HepG2 (cell line): ENCODE data around the gene SNRPD3. TPM values are rescaled to one million over a fixed set of nuclear protein-coding genes. Genes with fewer than 3 reads are reported as not detected.

ENCODE experiments used
- ATM ChIP-seq: fragments of 450-650 bp; IDR thresholded peaks from 2 replicates; pipeline ENCODE4 v1.7.1; 2017; ENCODE audit warnings: mild to moderate bottlenecking, borderline replicate concordance
- FLYWCH1 ChIP-seq: sonication (generic); formaldehyde crosslinking; IDR thresholded peaks from 2 replicates; pipeline ENCODE4 v1.8.1; 2023; ENCODE audit warnings: mild to moderate bottlenecking, missing genetic modification reagents
- HOXA7 ChIP-seq: sonication (generic); formaldehyde crosslinking; IDR thresholded peaks from 2 replicates; pipeline ENCODE4 v1.8.1; 2022; ENCODE audit warnings: mild to moderate bottlenecking, missing genetic modification reagents, moderate library complexity
- KDM6A ChIP-seq: IDR thresholded peaks from 2 replicates; pipeline ENCODE4 v1.6.1; 2016; ENCODE audit warnings: low read depth
- PRMT3 ChIP-seq: sonication (generic); formaldehyde crosslinking; IDR thresholded peaks from 2 replicates; pipeline ENCODE4 v1.8.1; 2022; ENCODE audit warnings: low read depth, mild to moderate bottlenecking, moderate library complexity, missing genetic modification reagents, borderline replicate concordance
- SP1 ChIP-seq, 2 experiments: fragments of 450-650 bp in 1 of 2; sonication (generic) in 1 of 2; formaldehyde crosslinking in 1 of 2; IDR thresholded peaks; 2 replicates each; pipeline versions ENCODE4 v1.4.0 to v1.6.1; 2016 to 2020; ENCODE audit warnings: missing genetic modification reagents in 1 of 2
- ZBTB42 ChIP-seq: sonication (generic); formaldehyde crosslinking; IDR thresholded peaks from 2 replicates; pipeline ENCODE4 v1.5.0; 2020; ENCODE audit warnings: mild to moderate bottlenecking, missing genetic modification reagents
- ZNF747 ChIP-seq: sonication (generic); formaldehyde crosslinking; IDR thresholded peaks from 2 replicates; pipeline ENCODE4 v1.8.1; 2023; ENCODE audit warnings: missing genetic modification reagents, mild to moderate bottlenecking, borderline replicate concordance
- ZNF749 ChIP-seq: sonication (generic); formaldehyde crosslinking; IDR thresholded peaks from 2 replicates; pipeline ENCODE4 v1.8.0; 2022; ENCODE audit warnings: mild to moderate bottlenecking, missing genetic modification reagents, moderate library complexity, borderline replicate concordance
- polyA plus RNA-seq, 8 experiments: library from polyadenylated mRNA; depleted of rRNA in 3 of 8; stranded (reverse) in 7 of 8; unstranded in 1 of 8; fragments of >200 nt; fragmentation: Illumina TruSeq in 4 of 8; extraction: Trizol in 4 of 8; gene quantifications; 2 replicates each; pipeline versions ENCODE4 v1.2.1 to v1.2.3, GENCODE V29; 2011 to 2016; ENCODE audit warnings: low read depth in 4 of 8, missing spikeins in 1 of 8, mixed read lengths in 1 of 8; ENCODE audit not compliant: insufficient read depth in 1 of 8
- total RNA-seq, 5 experiments: library from RNA; depleted of rRNA; stranded (reverse); fragments of >200 nt; fragmentation: Illumina TruSeq; extraction: Trizol; gene quantifications; 2 replicates each; pipeline ENCODE4 v1.2.3, GENCODE V29; 2016; ENCODE audit warnings: low read depth in 1 of 5
- TF ChIP-seq, protein P1 (sequence below): IDR thresholded peaks from 2 replicates; pipeline ENCODE4 v1.6.1; 2016; ENCODE audit warnings: low read depth, missing genetic modification reagents, missing compliant biosample characterization
- TF ChIP-seq, protein P2 (sequence below): IDR thresholded peaks from 2 replicates; pipeline ENCODE4 v1.6.1; 2012; ENCODE audit warnings: low read depth, low read length, improper control_type of control experiment
- TF ChIP-seq, protein P3 (sequence below): sonication (generic); formaldehyde crosslinking; IDR thresholded peaks from 2 replicates; pipeline ENCODE4 v1.8.1; 2022; ENCODE audit warnings: low read depth, mild to moderate bottlenecking, missing genetic modification reagents
- TF ChIP-seq, protein P4 (sequence below): sonication (generic); formaldehyde crosslinking; IDR thresholded peaks from 2 replicates; pipeline ENCODE4 v1.5.1; 2020; ENCODE audit warnings: mild to moderate bottlenecking, missing genetic modification reagents
- TF ChIP-seq, protein P5 (sequence below): IDR thresholded peaks from 2 replicates; pipeline ENCODE4 v1.6.1; 2016; ENCODE audit warnings: low read depth, borderline replicate concordance

SNRPD3 gene
- total and polyA plus RNA-seq, 2 of the 13 experiments (the other 11 are each of a cell fraction or from before 2014, with no cell fraction given), result 110 to 209 TPM

DNA sequence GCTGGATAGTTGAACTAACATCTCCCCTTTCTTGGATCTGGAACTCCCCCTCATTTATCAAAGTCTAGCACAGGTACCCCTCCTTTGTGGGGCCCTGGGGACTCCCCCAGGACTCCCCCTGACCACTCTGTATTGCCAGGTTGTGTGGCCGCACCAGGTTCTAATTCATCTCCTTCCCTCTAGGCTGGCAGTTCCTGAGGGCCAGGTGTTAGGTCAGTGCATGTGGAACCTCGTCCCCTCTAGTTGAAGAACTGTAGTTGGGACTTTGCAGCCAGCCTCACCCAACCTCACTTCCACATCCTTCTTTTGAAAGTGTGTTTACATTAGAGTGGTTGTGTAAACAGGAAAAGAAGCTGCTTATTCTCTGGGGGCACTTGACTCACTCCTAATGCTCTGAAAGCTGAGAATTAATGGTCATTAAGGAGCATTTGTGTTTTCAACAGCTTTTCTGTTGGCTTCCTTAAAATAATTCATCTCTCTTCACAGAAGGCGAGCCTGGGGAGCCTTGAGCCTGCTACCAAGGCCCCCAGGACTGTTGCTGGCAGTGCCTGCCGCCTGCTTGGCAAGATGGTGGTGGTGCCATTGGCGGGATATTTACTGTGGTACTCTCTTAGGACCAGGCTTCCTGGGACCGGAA, 48.9 kb upstream of the SNRPD3 start (continued):
- TF ChIP-seq, protein P1, sequence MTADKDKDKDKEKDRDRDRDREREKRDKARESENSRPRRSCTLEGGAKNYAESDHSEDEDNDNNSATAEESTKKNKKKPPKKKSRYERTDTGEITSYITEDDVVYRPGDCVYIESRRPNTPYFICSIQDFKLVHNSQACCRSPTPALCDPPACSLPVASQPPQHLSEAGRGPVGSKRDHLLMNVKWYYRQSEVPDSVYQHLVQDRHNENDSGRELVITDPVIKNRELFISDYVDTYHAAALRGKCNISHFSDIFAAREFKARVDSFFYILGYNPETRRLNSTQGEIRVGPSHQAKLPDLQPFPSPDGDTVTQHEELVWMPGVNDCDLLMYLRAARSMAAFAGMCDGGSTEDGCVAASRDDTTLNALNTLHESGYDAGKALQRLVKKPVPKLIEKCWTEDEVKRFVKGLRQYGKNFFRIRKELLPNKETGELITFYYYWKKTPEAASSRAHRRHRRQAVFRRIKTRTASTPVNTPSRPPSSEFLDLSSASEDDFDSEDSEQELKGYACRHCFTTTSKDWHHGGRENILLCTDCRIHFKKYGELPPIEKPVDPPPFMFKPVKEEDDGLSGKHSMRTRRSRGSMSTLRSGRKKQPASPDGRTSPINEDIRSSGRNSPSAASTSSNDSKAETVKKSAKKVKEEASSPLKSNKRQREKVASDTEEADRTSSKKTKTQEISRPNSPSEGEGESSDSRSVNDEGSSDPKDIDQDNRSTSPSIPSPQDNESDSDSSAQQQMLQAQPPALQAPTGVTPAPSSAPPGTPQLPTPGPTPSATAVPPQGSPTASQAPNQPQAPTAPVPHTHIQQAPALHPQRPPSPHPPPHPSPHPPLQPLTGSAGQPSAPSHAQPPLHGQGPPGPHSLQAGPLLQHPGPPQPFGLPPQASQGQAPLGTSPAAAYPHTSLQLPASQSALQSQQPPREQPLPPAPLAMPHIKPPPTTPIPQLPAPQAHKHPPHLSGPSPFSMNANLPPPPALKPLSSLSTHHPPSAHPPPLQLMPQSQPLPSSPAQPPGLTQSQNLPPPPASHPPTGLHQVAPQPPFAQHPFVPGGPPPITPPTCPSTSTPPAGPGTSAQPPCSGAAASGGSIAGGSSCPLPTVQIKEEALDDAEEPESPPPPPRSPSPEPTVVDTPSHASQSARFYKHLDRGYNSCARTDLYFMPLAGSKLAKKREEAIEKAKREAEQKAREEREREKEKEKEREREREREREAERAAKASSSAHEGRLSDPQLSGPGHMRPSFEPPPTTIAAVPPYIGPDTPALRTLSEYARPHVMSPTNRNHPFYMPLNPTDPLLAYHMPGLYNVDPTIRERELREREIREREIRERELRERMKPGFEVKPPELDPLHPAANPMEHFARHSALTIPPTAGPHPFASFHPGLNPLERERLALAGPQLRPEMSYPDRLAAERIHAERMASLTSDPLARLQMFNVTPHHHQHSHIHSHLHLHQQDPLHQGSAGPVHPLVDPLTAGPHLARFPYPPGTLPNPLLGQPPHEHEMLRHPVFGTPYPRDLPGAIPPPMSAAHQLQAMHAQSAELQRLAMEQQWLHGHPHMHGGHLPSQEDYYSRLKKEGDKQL (CRISPR knock-in tag), result no peak
- TF ChIP-seq, protein P2, sequence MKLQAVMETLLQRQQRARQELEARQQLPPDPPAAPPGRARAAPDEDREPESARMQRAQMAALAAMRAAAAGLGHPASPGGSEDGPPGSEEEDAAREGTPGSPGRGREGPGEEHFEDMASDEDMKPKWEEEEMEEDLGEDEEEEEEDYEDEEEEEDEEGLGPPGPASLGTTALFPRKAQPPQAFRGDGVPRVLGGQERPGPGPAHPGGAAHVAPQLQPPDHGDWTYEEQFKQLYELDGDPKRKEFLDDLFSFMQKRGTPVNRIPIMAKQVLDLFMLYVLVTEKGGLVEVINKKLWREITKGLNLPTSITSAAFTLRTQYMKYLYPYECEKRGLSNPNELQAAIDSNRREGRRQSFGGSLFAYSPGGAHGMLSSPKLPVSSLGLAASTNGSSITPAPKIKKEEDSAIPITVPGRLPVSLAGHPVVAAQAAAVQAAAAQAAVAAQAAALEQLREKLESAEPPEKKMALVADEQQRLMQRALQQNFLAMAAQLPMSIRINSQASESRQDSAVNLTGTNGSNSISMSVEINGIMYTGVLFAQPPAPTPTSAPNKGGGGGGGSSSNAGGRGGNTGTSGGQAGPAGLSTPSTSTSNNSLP, result 0 out of 2 replicates have a peak, but pooled peaks have one; percentile 6
- TF ChIP-seq ZBTB42 (CRISPR knock-in tag) (no peak), ZNF749 (CRISPR knock-in tag) (no peak), PRMT3 (CRISPR knock-in tag) (no peak), ZNF747 (CRISPR knock-in tag) (no peak), KDM6A (CRISPR knock-in tag) (no peak; the same call in 1 of the 2 replicates), ATM (no peak), SP1 (IDR thresholded peaks at IDR 0.05) (no peak), SP1 (CRISPR knock-in tag; IDR thresholded peaks at IDR 0.05) (no peak), FLYWCH1 (no peak), HOXA7 (CRISPR knock-in tag) (no peak)
- TF ChIP-seq, protein P3, sequence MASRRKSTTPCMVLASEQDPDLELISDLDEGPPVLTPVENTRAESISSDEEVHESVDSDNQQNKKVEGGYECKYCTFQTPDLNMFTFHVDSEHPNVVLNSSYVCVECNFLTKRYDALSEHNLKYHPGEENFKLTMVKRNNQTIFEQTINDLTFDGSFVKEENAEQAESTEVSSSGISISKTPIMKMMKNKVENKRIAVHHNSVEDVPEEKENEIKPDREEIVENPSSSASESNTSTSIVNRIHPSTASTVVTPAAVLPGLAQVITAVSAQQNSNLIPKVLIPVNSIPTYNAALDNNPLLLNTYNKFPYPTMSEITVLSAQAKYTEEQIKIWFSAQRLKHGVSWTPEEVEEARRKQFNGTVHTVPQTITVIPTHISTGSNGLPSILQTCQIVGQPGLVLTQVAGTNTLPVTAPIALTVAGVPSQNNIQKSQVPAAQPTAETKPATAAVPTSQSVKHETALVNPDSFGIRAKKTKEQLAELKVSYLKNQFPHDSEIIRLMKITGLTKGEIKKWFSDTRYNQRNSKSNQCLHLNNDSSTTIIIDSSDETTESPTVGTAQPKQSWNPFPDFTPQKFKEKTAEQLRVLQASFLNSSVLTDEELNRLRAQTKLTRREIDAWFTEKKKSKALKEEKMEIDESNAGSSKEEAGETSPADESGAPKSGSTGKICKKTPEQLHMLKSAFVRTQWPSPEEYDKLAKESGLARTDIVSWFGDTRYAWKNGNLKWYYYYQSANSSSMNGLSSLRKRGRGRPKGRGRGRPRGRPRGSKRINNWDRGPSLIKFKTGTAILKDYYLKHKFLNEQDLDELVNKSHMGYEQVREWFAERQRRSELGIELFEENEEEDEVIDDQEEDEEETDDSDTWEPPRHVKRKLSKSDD (CRISPR knock-in tag), result no peak
- TF ChIP-seq, protein P4, sequence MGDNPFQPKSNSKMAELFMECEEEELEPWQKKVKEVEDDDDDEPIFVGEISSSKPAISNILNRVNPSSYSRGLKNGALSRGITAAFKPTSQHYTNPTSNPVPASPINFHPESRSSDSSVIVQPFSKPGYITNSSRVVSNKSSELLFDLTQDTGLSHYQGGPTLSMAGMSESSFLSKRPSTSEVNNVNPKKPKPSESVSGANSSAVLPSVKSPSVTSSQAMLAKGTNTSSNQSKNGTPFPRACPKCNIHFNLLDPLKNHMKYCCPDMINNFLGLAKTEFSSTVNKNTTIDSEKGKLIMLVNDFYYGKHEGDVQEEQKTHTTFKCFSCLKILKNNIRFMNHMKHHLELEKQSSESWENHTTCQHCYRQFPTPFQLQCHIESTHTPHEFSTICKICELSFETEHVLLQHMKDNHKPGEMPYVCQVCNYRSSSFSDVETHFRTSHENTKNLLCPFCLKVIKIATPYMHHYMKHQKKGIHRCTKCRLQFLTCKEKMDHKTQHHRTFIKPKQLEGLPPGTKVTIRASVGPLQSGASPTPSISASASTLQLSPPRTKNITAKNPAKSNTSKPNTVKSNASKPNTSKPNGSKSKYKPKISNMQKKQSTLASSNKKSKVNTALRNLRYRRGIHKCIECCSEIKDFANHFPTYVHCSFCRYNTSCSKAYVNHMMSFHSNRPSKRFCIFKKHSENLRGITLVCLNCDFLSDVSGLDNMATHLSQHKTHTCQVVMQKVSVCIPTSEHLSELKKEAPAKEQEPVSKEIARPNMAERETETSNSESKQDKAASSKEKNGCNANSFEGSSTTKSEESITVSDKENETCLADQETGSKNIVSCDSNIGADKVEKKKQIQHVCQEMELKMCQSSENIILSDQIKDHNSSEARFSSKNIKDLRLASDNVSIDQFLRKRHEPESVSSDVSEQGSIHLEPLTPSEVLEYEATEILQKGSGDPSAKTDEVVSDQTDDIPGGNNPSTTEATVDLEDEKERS, result no peak
- TF ChIP-seq, protein P5, sequence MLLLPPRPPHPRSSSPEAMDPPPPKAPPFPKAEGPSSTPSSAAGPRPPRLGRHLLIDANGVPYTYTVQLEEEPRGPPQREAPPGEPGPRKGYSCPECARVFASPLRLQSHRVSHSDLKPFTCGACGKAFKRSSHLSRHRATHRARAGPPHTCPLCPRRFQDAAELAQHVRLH (CRISPR knock-in tag), result no peak
